Vagina (tissue), 2 donors: Measurements from ENCODE around the gene SPOP. TPM values are rescaled to one million over a fixed set of nuclear protein-coding genes. Genes with fewer than 3 reads are reported as not detected.

Experiments
- DNase-seq, 2 donors: peaks; one replicate each; pipeline ENCODE4 v3.0.0-alpha.2; 2017; ENCODE audit errors: extremely low spot score in 2 of 2
- H3K27ac ChIP-seq: fragments of 200-600 bp; sonication (generic); one replicate; pipeline ENCODE4 v1.5.1; 2019
- H3K27me3 ChIP-seq: fragments of 200-600 bp; sonication (generic); one replicate; pipeline ENCODE4 v1.5.1; 2019
- H3K36me3 ChIP-seq, 2 donors: fragments of 200-600 bp; sonication (generic); one replicate each; pipeline ENCODE4 v1.5.1; 2017 to 2019
- H3K4me1 ChIP-seq: fragments of 200-600 bp; sonication (generic); one replicate; pipeline ENCODE4 v1.5.1; 2019
- H3K4me3 ChIP-seq, 2 donors: fragments of 200-600 bp; sonication (generic); 1 replicate in 1 of 2; 2 replicates in 1 of 2; pipeline ENCODE4 v1.5.1; 2016 to 2019
- H3K9me3 ChIP-seq: fragments of 200-600 bp; sonication (generic); one replicate; pipeline ENCODE4 v1.5.1; 2019
- POLR2A ChIP-seq, 2 donors: fragments of 450-650 bp; IDR thresholded peaks; one replicate each; pipeline ENCODE4 v1.6.1; 2017; ENCODE audit warnings: antibody characterized with exemption in 2 of 2, mild to moderate bottlenecking in 2 of 2, moderate library complexity in 2 of 2
- POLR2AphosphoS5 ChIP-seq, 2 donors: sonication (generic); formaldehyde crosslinking; IDR thresholded peaks; one replicate each; pipeline ENCODE4 v1.9.0; 2017; ENCODE audit warnings: antibody characterized with exemption in 2 of 2, mild to moderate bottlenecking in 2 of 2, low read depth in 1 of 2; ENCODE audit not compliant: insufficient read depth in 1 of 2
- intact Hi-C: fragments of 100-400 bp; cut with DNase I; formaldehyde crosslinking; loops from one replicate; pipeline ENCODE4 v1.15.1; 2023
- total RNA-seq: library from RNA; depleted of rRNA; stranded (reverse); fragments of >200 nt; gene quantifications from one replicate; pipeline ENCODE4 v1.2.3, GENCODE V29; 2016
- TF ChIP-seq, protein P1 (sequence below), 3 experiments: fragments of 450-650 bp in 2 of 3; fragments of 200-600 bp in 1 of 3; sonication (generic) in 1 of 3; IDR thresholded peaks; one replicate each; pipeline ENCODE4 v1.5.1; 2017 to 2019; ENCODE audit warnings: antibody characterized with exemption in 3 of 3, mild to moderate bottlenecking in 2 of 3, moderate library complexity in 2 of 3

The SPOP gene
- total RNA-seq, 1 donor from 2014 or later, result 87.2 TPM

DNA sequence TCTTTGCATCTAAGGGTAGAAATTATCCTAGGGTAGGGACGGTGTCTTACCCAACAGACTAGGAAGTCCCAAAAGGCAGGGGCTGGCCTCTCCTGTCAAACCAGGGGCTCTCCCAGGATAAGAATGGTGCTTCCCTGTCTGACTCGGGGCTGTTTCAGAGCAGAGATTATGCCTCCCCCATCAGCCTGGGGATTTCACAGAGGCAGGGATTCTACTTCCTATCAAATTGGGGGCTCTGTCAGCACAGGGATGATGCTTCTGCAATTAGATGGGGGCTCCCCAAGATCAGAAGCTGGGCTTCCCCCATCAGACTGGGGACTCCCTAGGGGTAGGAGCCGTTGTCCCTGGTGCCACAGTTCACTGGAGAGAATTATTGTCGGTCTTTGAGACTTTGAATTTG, 99.9 kb downstream of the SPOP start:
- Histone ChIP-seq H3K27me3 (no peaks in the 10 kb centered on the region), H3K4me1 (peaks cover 49% of the 10 kb centered on the region), H3K27ac (peak overlapping the region; percentile 90), H3K4me3 (peak overlapping the region; percentile 75 to 80), H3K9me3 (no peaks in the 10 kb centered on the region), H3K36me3 (no peaks in the 10 kb centered on the region)
- TF ChIP-seq, protein P1, sequence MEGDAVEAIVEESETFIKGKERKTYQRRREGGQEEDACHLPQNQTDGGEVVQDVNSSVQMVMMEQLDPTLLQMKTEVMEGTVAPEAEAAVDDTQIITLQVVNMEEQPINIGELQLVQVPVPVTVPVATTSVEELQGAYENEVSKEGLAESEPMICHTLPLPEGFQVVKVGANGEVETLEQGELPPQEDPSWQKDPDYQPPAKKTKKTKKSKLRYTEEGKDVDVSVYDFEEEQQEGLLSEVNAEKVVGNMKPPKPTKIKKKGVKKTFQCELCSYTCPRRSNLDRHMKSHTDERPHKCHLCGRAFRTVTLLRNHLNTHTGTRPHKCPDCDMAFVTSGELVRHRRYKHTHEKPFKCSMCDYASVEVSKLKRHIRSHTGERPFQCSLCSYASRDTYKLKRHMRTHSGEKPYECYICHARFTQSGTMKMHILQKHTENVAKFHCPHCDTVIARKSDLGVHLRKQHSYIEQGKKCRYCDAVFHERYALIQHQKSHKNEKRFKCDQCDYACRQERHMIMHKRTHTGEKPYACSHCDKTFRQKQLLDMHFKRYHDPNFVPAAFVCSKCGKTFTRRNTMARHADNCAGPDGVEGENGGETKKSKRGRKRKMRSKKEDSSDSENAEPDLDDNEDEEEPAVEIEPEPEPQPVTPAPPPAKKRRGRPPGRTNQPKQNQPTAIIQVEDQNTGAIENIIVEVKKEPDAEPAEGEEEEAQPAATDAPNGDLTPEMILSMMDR (IDR thresholded peaks at IDR 0.05), result no peak
- TF ChIP-seq POLR2AphosphoS5 (IDR thresholded peaks at IDR 0.05; ENCODE audit: insufficient read depth in 1 of 2, low read depth in 1 of 2), result no peak
- DNase-seq, result no peak
- intact Hi-C loops, result loop anchor here (10.0 kb wide), 1 partner anchor 277 kb away; no protein-coding TSS in a partner anchor

DNA sequence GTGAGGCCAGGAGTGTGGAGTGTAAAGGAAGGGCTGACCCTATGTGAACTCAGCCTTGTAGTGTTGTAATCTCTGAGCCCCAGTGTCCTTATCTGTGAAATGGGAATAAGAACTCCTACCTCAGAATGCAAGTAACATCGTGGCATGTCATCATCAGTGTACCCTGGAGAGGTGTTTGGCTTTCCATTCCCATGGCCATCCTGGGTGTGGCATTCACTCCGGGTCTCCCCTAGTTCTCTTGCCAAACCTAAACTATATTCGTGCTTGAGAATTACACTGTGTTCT, 100.3 kb downstream of the SPOP start:
- H3K9me3 ChIP-seq, result no peaks in the 10 kb centered on the region
- peak overlapping the region; percentile 75 to 80 for H3K4me3 ChIP-seq
- no peaks in the 10 kb centered on the region for H3K36me3 ChIP-seq
- peaks cover 49% of the 10 kb centered on the region for H3K4me1 ChIP-seq
- DNase-seq, result no peak
- no peak for TF ChIP-seq POLR2AphosphoS5 (IDR thresholded peaks at IDR 0.05; ENCODE audit: insufficient read depth in 1 of 2, low read depth in 1 of 2)
- no peak for TF ChIP-seq POLR2A (IDR thresholded peaks at IDR 0.05)
- TF ChIP-seq, protein P1 (IDR thresholded peaks at IDR 0.05), result no peak
- peak overlapping the region; percentile 90 for H3K27ac ChIP-seq
- no peaks in the 10 kb centered on the region for H3K27me3 ChIP-seq
- intact Hi-C loops, result loop anchor here (10.0 kb wide), 1 partner anchor 277 kb away; no protein-coding TSS in a partner anchor

DNA sequence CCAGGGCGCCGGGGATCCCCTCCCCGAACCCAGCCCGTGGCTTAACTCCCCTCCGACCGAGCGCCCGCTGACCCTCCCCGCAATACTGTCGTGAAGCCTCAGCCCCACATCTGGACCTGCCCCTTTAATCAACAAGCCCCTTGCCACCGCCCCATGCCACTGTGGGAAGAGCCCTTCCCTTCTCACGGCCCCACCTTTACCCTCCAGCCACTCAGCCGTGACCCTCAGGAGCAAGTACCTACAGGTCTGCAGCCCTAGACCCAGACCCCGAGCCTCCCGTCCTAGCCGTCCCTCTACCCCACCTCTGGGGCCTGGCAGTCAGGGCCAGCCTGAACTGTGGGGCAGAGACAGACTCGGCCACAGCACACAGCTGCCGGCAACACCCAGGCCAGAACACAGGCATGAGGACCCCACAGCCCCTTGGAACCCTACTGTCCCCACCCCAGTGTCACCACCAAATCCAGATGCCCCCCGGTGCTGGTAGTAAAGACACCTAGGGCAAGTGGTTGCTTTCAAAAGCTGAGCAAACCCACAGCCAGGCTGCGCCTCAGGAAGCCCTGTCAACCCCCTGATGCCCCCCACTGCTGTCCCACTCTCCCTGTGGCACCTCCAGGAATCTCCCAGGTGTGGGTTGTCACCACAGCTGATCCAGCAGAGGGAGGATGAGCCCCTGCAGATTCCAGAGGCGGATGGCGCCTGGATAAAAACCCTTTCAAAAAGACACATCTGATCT, 100.8 kb downstream of the SPOP start:
- TF ChIP-seq POLR2A (IDR thresholded peaks at IDR 0.05), result peak in 1 of 2 donors; percentile 19
- no peak for TF ChIP-seq POLR2AphosphoS5 (IDR thresholded peaks at IDR 0.05; ENCODE audit: insufficient read depth in 1 of 2, low read depth in 1 of 2)
- TF ChIP-seq, protein P1 (IDR thresholded peaks at IDR 0.05), result no peak
- no peaks in the 10 kb centered on the region for H3K9me3 ChIP-seq
- H3K4me3 ChIP-seq, result peak overlapping the region; percentile 75 to 80
- no peaks in the 10 kb centered on the region for H3K36me3 ChIP-seq
- H3K4me1 ChIP-seq, result peaks cover 49% of the 10 kb centered on the region
- DNase-seq, result no peak
- H3K27ac ChIP-seq, result peak overlapping the region; percentile 90
- H3K27me3 ChIP-seq, result no peaks in the 10 kb centered on the region
- intact Hi-C loops, result loop anchor here (10.0 kb wide), 1 partner anchor 278 kb away; no protein-coding TSS in a partner anchor

DNA sequence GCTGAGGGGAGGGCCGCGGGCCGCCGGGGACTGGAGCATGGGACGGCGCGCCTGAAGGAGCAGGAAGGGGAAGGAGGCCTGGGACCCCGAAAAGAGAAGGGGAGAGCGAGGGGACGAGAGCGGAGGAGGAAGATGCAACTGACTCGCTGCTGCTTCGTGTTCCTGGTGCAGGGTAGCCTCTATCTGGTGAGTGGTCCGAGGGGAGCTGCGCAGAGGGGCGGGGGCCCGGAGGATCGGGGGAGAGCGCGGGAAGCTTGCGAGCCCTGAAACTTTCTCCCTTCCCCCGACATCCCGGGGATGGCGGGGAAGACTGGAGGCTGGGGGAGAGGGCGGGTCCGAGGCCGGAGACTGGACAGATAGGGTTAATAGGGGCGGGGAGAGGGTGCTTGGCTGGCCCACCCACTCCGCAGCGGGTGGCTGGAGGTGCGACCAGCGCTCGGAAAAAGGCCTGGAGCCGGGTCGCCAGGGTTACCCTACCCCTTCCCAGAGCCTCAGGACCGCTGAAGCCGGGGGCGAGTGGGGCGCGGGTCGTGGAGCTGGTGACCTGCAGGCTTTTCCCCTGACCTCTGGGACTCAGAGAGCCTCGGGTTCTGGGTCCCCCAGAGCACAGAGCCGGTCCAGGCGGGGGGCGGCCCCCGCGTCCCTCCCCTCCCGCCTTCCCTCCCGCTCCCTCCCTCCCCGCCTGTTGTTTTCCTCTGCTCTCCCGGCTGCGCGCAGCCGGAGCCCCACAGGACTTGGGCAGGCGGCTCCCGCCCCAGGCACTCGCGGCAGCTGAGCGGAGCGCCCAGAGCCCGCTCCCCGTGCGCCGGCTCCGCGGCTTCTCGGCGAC, 101.6 kb downstream of the SPOP start:
- H3K4me1 ChIP-seq, result peaks cover 49% of the 10 kb centered on the region
- H3K9me3 ChIP-seq, result no peaks in the 10 kb centered on the region
- no peaks in the 10 kb centered on the region for H3K36me3 ChIP-seq
- H3K27ac ChIP-seq, result peak overlapping the region; percentile 90
- DNase-seq, result no peak
- H3K4me3 ChIP-seq, result peak overlapping the region; percentile 75 to 80
- TF ChIP-seq POLR2AphosphoS5 (IDR thresholded peaks at IDR 0.05; ENCODE audit: insufficient read depth in 1 of 2, low read depth in 1 of 2) (peak in 1 of 2 donors; percentile 65), POLR2A (IDR thresholded peaks at IDR 0.05) (no peak)
- TF ChIP-seq, protein P1 (IDR thresholded peaks at IDR 0.05), result no peak
- intact Hi-C loops, result loop anchor here (10.0 kb wide), 1 partner anchor 278 kb away; no protein-coding TSS in a partner anchor
- H3K27me3 ChIP-seq, result no peaks in the 10 kb centered on the region
